T-helper 2 cell treated with Interferon-gamma antibody and Interleukin-4, amounts not matched to agents 100 ng/mL and 5 ng/mL, for 36 hours (primary cell): ENCODE measurements around the gene NRN1. TPM values are rescaled to one million over a fixed set of nuclear protein-coding genes. Genes with fewer than 3 reads are reported as not detected.
"Not testable (repeated sequence)": the region's sequence is repeated elsewhere in the genome, so short reads cannot be mapped to it uniquely, and the experiment has no call there.

Experiments used
- intact Hi-C: fragments of 100-400 bp; cut with micrococcal nuclease; formaldehyde crosslinking; loops from one replicate; pipeline ENCODE4 v1.15.1; 2023
- total RNA-seq: library from RNA; stranded (reverse); gene quantifications from 2 replicates; pipeline ENCODE4 v1.2.3, GENCODE V29; 2022

Gene NRN1
- total RNA-seq, 1 donor from 2014 or later = 0.86 TPM

GRCh38 chr6:5984150-5985089 lies 22.3 kb downstream of the NRN1 start:
- intact Hi-C loops = no loop called here

- intact Hi-C loops = no loop called here
These were observed 25.3 kb downstream of the NRN1 start for GRCh38 chr6:5981126-5982026.

- intact Hi-C loops = no loop called here
These were observed 26.9 kb downstream of the NRN1 start for GRCh38 chr6:5979650-5980420.

GRCh38 chr6:5976811-5977210 lies 29.9 kb downstream of the NRN1 start:
- intact Hi-C loops = no loop called here

- intact Hi-C loops = no loop called here
These were observed 37.6 kb downstream of the NRN1 start for GRCh38 chr6:5968817-5969734.

GRCh38 chr6:5968036-5968435 lies 38.7 kb downstream of the NRN1 start:
- intact Hi-C loops = not testable (repeated sequence)

GRCh38 chr6:5967594-5967993 lies 39.1 kb downstream of the NRN1 start:
- intact Hi-C loops = no loop called here

GRCh38 chr6:5962794-5963193 lies 43.9 kb downstream of the NRN1 start:
- intact Hi-C loops = no loop called here

GRCh38 chr6:5961836-5962235 lies 44.9 kb downstream of the NRN1 start:
- intact Hi-C loops = no loop called here

- intact Hi-C loops = no loop called here
These were observed 46.3 kb downstream of the NRN1 start for GRCh38 chr6:5960456-5960855.

- intact Hi-C loops = no loop called here
These were observed 47.8 kb downstream of the NRN1 start for GRCh38 chr6:5958921-5959320.

GRCh38 chr6:5956939-5957338 lies 49.8 kb downstream of the NRN1 start:
- intact Hi-C loops = no loop called here

GRCh38 chr6:5950361-5950785 lies 56.4 kb downstream of the NRN1 start:
- intact Hi-C loops = no loop called here
